HEK293 (cell line): ENCODE results near the gene COL4A1.

Experiments used
- CTCF ChIA-PET: fragments of 350-600 bp; formaldehyde crosslinking; extraction: SDS; loops from one replicate; lab custom pipeline; 2021; ENCODE audit warnings: antibody characterized with exemption; lab: Yijun Ruan, JAX
- POLR2A ChIA-PET: fragments of 300-600 bp; formaldehyde crosslinking; extraction: SDS; loops from one replicate; lab custom pipeline; 2020; ENCODE audit warnings: antibody characterized with exemption, inconsistent platforms; lab: Yijun Ruan, JAX
- H3K27ac ChIP-seq: fragments of 200-500 bp; sonication (Bioruptor generic); 2 replicates; pipeline ENCODE4 v1.5.1; 2014; ENCODE audit warnings: low read depth, low read length, control low read depth, inconsistent platforms; ENCODE audit errors: extremely low read depth
- H3K36me3 ChIP-seq, 2 experiments: fragments of 200-500 bp in 1 of 2; sonication (Bioruptor generic) in 1 of 2; 1 replicate in 1 of 2; 2 replicates in 1 of 2; pipeline ENCODE4 v1.5.1; 2014 to 2017; ENCODE audit warnings: inconsistent platforms in 2 of 2, low read length in 2 of 2; ENCODE audit not compliant: control insufficient read depth in 2 of 2, insufficient read depth in 1 of 2
- H3K4me1 ChIP-seq: fragments of 200-500 bp; sonication (Bioruptor generic); 2 replicates; pipeline ENCODE4 v1.5.1; 2014; ENCODE audit warnings: mild to moderate bottlenecking, low read length, inconsistent platforms; ENCODE audit not compliant: control insufficient read depth, insufficient read depth
- H3K4me3 ChIP-seq: 2 replicates; pipeline ENCODE4 v1.5.1; 2011; ENCODE audit warnings: low read depth, mild to moderate bottlenecking, control low read depth, low read length, moderate library complexity
- H3K9me3 ChIP-seq: fragments of 200-500 bp; sonication (Bioruptor generic); 2 replicates; pipeline ENCODE4 v1.5.1; 2014; ENCODE audit warnings: low read depth, low read length, inconsistent platforms; ENCODE audit not compliant: control insufficient read depth, insufficient read depth
- MYNN ChIP-seq: fragments of 450-650 bp; formaldehyde crosslinking; IDR thresholded peaks from 2 replicates; pipeline ENCODE4 v1.5.1; 2016; ENCODE audit warnings: missing biosample characterization, missing genetic modification characterization, borderline replicate concordance
- SP2 ChIP-seq: fragments of 450-650 bp; formaldehyde crosslinking; IDR thresholded peaks from 2 replicates; pipeline ENCODE4 v1.5.1; 2016; ENCODE audit warnings: missing biosample characterization, missing genetic modification characterization
- YY1 ChIP-seq: fragments of 450-650 bp; formaldehyde crosslinking; IDR thresholded peaks from 2 replicates; pipeline ENCODE4 v1.5.1; 2018; ENCODE audit warnings: missing biosample characterization, missing genetic modification characterization
- ZFP3 ChIP-seq: fragments of 450-650 bp; formaldehyde crosslinking; IDR thresholded peaks from 2 replicates; pipeline ENCODE4 v1.5.1; 2016; ENCODE audit warnings: low read depth, missing biosample characterization, missing genetic modification characterization
- ZNF121 ChIP-seq: fragments of 450-650 bp; formaldehyde crosslinking; IDR thresholded peaks from 2 replicates; pipeline ENCODE4 v1.5.1; 2016; ENCODE audit warnings: missing biosample characterization, missing genetic modification characterization
- ZNF175 ChIP-seq: fragments of 450-650 bp; formaldehyde crosslinking; IDR thresholded peaks from 2 replicates; pipeline ENCODE4 v1.5.1; 2016; ENCODE audit warnings: missing biosample characterization, missing genetic modification characterization
- ZNF202 ChIP-seq: fragments of 450-650 bp; formaldehyde crosslinking; IDR thresholded peaks from 2 replicates; pipeline ENCODE4 v1.5.1; 2016; ENCODE audit warnings: missing biosample characterization, missing genetic modification characterization, borderline replicate concordance
- ZNF335 ChIP-seq: fragments of 450-650 bp; formaldehyde crosslinking; conservative IDR thresholded peaks from 2 replicates; pipeline ENCODE4 v1.5.1; 2016; ENCODE audit warnings: missing biosample characterization, missing genetic modification characterization
- ZNF366 ChIP-seq: fragments of 450-650 bp; formaldehyde crosslinking; conservative IDR thresholded peaks from 2 replicates; pipeline ENCODE4 v1.5.1; 2016; ENCODE audit warnings: missing biosample characterization, missing genetic modification characterization
- ZNF394 ChIP-seq: fragments of 450-650 bp; formaldehyde crosslinking; IDR thresholded peaks from 2 replicates; pipeline ENCODE4 v1.5.1; 2016; ENCODE audit warnings: missing biosample characterization, missing genetic modification characterization, mild to moderate bottlenecking, moderate library complexity, borderline replicate concordance
- ZNF404 ChIP-seq: fragments of 450-650 bp; formaldehyde crosslinking; IDR thresholded peaks from 2 replicates; pipeline ENCODE4 v1.5.1; 2017; ENCODE audit warnings: missing biosample characterization, missing genetic modification characterization
- ZNF433 ChIP-seq: fragments of 450-650 bp; formaldehyde crosslinking; IDR thresholded peaks from 2 replicates; pipeline ENCODE4 v1.5.1; 2016; ENCODE audit warnings: missing biosample characterization, missing genetic modification characterization, low read depth
- ZNF514 ChIP-seq: fragments of 450-650 bp; formaldehyde crosslinking; IDR thresholded peaks from 2 replicates; pipeline ENCODE4 v1.5.1; 2016; ENCODE audit warnings: missing biosample characterization, missing genetic modification characterization
- ZNF548 ChIP-seq: fragments of 450-650 bp; formaldehyde crosslinking; IDR thresholded peaks from 2 replicates; pipeline ENCODE4 v1.5.1; 2016; ENCODE audit warnings: missing biosample characterization, missing genetic modification characterization
- ZNF558 ChIP-seq: fragments of 450-650 bp; formaldehyde crosslinking; IDR thresholded peaks from 2 replicates; pipeline ENCODE4 v1.5.1; 2016; ENCODE audit warnings: missing biosample characterization, missing genetic modification characterization
- ZNF600 ChIP-seq: fragments of 450-650 bp; formaldehyde crosslinking; IDR thresholded peaks from 2 replicates; pipeline ENCODE4 v1.5.1; 2016; ENCODE audit warnings: missing biosample characterization, missing genetic modification characterization
- ZNF629 ChIP-seq: fragments of 450-650 bp; formaldehyde crosslinking; IDR thresholded peaks from 2 replicates; pipeline ENCODE4 v1.5.1; 2017; ENCODE audit warnings: missing biosample characterization, missing genetic modification characterization
- ZNF654 ChIP-seq: fragments of 450-650 bp; formaldehyde crosslinking; IDR thresholded peaks from 2 replicates; pipeline ENCODE4 v1.5.1; 2016; ENCODE audit warnings: low read depth, missing biosample characterization, missing genetic modification characterization
- ZNF76 ChIP-seq: fragments of 450-650 bp; formaldehyde crosslinking; IDR thresholded peaks from 2 replicates; pipeline ENCODE4; 2016; ENCODE audit warnings: low read depth, missing biosample characterization, missing genetic modification characterization, borderline replicate concordance
- ZNF785 ChIP-seq: fragments of 450-650 bp; formaldehyde crosslinking; IDR thresholded peaks from 2 replicates; pipeline ENCODE4 v1.5.1; 2016; ENCODE audit warnings: missing biosample characterization, missing genetic modification characterization
- TF ChIP-seq, protein P1 (sequence below): fragments of 450-650 bp; formaldehyde crosslinking; IDR thresholded peaks from 2 replicates; pipeline ENCODE4 v1.5.1; 2016; ENCODE audit warnings: missing biosample characterization, missing genetic modification characterization
- TF ChIP-seq, protein P2 (sequence below): fragments of 450-650 bp; formaldehyde crosslinking; IDR thresholded peaks from 2 replicates; pipeline ENCODE4 v1.5.1; 2016; ENCODE audit warnings: missing biosample characterization, missing genetic modification characterization
- TF ChIP-seq, protein P3 (sequence below): fragments of 450-650 bp; formaldehyde crosslinking; IDR thresholded peaks from 2 replicates; pipeline ENCODE4 v1.5.1; 2016; ENCODE audit warnings: missing biosample characterization, missing genetic modification characterization, borderline replicate concordance

COL4A1 gene

GRCh38 chr13:110157718-110158117, 149.2 kb downstream of the COL4A1 start (continued):
- TF ChIP-seq YY1 (tag by site-specific recombination) (no peak), ZNF404 (tag by site-specific recombination) (no peak), ZNF600 (no peak)

DNA sequence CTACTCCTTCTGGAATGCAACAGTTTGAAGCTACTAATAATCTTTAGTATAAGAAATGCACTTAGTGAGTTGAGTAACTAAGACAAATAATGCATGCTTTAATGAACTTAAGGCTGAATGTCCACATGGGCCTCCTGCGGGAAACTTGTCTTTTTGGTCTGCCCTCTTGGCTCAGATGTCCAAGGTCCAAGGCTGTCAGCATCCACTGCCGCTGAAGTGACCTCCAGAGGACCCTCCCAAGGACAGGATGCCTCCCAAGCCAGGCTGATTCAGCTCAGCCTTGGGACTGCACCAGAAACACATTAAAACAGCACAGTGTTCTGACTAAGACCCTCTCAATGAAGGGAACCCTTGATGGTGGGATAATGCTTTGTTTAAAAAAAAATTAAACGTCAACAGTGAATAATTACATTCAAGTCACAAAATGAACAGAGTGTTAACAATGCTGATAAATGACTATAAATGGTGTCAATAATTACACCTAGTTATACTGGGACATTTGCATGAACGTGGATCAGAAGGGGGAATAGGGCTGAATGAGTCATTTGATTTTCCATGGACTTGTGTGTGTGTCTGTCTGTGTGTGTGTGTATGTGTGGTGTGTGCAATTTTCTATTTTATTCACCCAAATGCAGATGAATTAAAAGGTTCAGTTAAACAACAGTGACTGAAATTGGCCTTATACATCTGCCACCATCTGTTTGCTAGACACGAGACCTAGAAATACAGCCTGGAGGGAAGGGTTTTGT, 150.5 kb downstream of the COL4A1 start:
- ChIA-PET CTCF (interaction anchor here (0.7 kb wide), 1 partner anchor 10 kb away, joined by 3 read pairs; no protein-coding TSS in a partner anchor), POLR2A (no interaction called here)
- no peaks in the 10 kb centered on the region for H3K4me1 ChIP-seq
- peaks cover 0 to 18% of the 10 kb centered on the region in 2 experiments; a peak in 2 of 3 replicates for H3K36me3 ChIP-seq
- H3K27ac ChIP-seq, result no peak overlapping the region
- no peak overlapping the region for H3K4me3 ChIP-seq
- TF ChIP-seq SP2 (tag by site-specific recombination), result no peak
- TF ChIP-seq, protein P1, sequence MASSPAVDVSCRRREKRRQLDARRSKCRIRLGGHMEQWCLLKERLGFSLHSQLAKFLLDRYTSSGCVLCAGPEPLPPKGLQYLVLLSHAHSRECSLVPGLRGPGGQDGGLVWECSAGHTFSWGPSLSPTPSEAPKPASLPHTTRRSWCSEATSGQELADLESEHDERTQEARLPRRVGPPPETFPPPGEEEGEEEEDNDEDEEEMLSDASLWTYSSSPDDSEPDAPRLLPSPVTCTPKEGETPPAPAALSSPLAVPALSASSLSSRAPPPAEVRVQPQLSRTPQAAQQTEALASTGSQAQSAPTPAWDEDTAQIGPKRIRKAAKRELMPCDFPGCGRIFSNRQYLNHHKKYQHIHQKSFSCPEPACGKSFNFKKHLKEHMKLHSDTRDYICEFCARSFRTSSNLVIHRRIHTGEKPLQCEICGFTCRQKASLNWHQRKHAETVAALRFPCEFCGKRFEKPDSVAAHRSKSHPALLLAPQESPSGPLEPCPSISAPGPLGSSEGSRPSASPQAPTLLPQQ (tag by site-specific recombination), result no peak
- no peak for TF ChIP-seq ZNF514
- no peak for TF ChIP-seq ZNF335 (tag by site-specific recombination)
- no peak for TF ChIP-seq ZNF558
- no peak for TF ChIP-seq ZNF548
- TF ChIP-seq ZNF629 (tag by site-specific recombination), result no peak
- TF ChIP-seq ZNF202, result no peak
- no peak for TF ChIP-seq MYNN (tag by site-specific recombination)
- no peak for TF ChIP-seq ZNF785 (tag by site-specific recombination)
- no peak for TF ChIP-seq ZNF175 (tag by site-specific recombination)
- no peak for TF ChIP-seq ZNF121 (tag by site-specific recombination)
- TF ChIP-seq, protein P2, sequence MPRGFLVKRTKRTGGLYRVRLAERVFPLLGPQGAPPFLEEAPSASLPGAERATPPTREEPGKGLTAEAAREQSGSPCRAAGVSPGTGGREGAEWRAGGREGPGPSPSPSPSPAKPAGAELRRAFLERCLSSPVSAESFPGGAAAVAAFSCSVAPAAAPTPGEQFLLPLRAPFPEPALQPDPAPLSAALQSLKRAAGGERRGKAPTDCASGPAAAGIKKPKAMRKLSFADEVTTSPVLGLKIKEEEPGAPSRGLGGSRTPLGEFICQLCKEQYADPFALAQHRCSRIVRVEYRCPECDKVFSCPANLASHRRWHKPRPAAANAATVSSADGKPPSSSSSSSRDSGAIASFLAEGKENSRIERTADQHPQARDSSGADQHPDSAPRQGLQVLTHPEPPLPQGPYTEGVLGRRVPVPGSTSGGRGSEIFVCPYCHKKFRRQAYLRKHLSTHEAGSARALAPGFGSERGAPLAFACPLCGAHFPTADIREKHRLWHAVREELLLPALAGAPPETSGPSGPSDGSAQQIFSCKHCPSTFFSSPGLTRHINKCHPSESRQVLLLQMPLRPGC (tag by site-specific recombination), result no peak
- no peak for TF ChIP-seq ZFP3 (tag by site-specific recombination)
- TF ChIP-seq ZNF394 (tag by site-specific recombination), result no peak
- TF ChIP-seq ZNF366 (tag by site-specific recombination), result no peak
- TF ChIP-seq, protein P3, sequence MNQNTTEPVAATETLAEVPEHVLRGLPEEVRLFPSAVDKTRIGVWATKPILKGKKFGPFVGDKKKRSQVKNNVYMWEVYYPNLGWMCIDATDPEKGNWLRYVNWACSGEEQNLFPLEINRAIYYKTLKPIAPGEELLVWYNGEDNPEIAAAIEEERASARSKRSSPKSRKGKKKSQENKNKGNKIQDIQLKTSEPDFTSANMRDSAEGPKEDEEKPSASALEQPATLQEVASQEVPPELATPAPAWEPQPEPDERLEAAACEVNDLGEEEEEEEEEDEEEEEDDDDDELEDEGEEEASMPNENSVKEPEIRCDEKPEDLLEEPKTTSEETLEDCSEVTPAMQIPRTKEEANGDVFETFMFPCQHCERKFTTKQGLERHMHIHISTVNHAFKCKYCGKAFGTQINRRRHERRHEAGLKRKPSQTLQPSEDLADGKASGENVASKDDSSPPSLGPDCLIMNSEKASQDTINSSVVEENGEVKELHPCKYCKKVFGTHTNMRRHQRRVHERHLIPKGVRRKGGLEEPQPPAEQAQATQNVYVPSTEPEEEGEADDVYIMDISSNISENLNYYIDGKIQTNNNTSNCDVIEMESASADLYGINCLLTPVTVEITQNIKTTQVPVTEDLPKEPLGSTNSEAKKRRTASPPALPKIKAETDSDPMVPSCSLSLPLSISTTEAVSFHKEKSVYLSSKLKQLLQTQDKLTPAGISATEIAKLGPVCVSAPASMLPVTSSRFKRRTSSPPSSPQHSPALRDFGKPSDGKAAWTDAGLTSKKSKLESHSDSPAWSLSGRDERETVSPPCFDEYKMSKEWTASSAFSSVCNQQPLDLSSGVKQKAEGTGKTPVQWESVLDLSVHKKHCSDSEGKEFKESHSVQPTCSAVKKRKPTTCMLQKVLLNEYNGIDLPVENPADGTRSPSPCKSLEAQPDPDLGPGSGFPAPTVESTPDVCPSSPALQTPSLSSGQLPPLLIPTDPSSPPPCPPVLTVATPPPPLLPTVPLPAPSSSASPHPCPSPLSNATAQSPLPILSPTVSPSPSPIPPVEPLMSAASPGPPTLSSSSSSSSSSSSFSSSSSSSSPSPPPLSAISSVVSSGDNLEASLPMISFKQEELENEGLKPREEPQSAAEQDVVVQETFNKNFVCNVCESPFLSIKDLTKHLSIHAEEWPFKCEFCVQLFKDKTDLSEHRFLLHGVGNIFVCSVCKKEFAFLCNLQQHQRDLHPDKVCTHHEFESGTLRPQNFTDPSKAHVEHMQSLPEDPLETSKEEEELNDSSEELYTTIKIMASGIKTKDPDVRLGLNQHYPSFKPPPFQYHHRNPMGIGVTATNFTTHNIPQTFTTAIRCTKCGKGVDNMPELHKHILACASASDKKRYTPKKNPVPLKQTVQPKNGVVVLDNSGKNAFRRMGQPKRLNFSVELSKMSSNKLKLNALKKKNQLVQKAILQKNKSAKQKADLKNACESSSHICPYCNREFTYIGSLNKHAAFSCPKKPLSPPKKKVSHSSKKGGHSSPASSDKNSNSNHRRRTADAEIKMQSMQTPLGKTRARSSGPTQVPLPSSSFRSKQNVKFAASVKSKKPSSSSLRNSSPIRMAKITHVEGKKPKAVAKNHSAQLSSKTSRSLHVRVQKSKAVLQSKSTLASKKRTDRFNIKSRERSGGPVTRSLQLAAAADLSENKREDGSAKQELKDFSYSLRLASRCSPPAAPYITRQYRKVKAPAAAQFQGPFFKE (tag by site-specific recombination), result no peak
- TF ChIP-seq ZNF76 (tag by site-specific recombination), result no peak
- TF ChIP-seq ZNF433 (tag by site-specific recombination), result no peak
- TF ChIP-seq ZNF654 (tag by site-specific recombination), result no peak
- H3K9me3 ChIP-seq, result no peaks in the 10 kb centered on the region
